NOMO-1 treated with DMSO at 0.1 percent for 48 hours (cell line): ENCODE data around the gene WBP2.
A peak's percentile ranks its signal among the peaks of the same experiment; 100 is the strongest.
"Not testable (repeated sequence)": the region's sequence is repeated elsewhere in the genome, so short reads cannot be mapped to it uniquely, and the experiment has no call there.

Experiments
- DNase-seq: peaks from one replicate; lab custom pipeline; 2025; ENCODE audit not compliant: unreplicated experiment; lab: John Stamatoyannopoulos, UW

Gene WBP2

DNA sequence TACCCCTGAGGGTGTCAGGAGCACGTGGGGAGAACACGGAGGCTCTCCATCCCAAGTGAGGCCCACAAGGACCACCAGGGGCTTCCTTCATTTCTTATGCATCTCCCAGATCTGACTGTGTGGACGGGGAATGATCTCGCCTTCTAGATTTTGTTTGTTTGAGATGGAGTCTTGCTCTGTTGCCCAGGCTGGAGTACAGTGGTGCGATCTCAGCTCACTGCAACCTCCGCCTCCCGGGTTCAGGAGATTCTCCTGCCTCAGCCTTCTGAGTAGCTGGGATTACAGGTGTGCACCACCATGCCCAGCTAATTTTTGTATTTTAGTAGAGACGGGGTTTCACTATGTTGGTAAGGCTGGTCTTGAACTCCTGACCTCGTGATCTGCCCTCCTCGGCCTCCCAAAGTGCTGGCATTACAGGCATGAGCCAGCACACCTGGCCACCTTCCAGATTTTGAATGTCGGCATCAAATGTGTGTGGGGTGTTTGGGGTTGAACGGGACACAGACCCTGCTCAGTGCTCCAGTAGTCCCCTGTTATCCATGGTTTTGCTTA lies 13.7 kb upstream of the WBP2 start:
- DNase-seq: not testable (repeated sequence)

DNA sequence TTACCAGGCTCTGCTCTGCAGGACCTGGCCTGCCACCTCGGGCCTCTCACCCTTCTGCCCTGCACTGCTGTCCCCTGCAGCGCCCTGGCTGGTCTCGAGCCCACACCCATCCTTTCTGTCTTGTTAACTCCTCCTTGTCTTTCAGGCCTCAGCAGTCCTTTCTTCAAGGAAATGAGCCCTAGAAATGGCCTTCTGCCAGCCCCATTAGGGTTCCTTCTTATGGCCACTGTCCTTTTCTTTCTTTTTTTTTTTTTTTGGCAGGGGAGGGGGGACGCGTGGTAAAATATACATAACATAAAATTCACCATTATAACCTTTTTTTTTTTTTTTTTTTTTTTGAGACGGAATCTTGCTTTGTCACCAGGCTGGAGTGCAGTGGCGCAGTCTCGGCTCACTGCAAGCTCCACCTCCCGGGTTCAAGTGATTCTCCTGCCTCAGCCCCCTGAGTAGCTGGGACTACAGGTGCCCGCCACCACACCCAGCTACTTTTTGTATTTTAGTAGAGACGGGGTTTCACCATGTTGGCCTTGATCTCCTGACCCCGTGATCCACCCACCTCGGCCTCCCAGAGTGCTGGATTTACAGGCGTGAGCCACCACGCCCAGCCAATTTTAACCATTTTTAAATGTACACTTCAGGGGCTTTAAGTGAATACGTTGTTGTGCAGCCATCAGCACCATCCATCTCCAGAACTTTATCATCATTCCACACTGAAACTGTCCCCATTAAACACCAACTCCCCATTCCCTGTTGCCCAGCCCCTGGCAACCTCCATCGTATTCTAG lies 10.5 kb upstream of the WBP2 start:
- not testable (repeated sequence) for DNase-seq

DNA sequence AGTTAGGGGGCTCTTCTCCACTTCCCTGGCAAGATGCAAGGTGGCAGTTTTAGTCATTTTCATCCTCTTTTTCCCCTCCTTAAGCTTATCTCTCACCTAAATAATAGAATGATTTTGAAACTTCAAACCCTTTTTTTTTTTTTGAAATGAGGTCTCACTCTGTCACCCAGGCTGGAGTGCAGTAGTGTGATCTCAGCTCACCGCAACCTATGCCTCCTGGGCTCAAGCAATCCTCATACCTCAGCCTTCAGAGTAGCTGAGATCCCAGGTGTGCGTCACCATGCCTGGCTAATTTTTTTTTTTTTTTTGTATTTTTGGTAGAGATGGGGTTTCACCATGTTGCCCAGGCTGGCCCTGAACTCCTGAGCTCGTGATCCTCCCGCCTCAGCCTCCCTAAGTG lies 9.8 kb upstream of the WBP2 start:
- DNase-seq: not testable (repeated sequence)

DNA sequence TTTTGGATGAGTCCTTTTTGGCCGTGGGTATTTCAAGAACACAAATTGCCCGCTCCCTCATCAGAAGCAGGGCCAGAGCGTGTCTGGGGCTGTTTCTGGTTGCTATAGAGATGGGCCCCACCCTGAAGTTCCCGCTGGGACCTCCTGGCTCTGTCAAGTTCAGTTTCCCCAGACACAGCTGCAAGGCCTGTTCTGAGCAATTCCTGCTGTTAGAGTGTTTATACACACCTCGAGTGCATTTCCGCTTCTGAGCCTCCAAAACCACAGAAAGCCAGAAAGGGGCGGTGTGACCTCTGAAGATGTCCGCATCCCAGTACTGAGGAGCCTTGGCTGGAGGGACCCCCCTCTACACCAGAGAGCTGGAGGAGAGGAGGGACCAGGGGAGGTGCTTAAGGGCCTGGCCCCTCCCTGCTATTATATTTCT lies 9.3 kb upstream of the WBP2 start:
- peak; percentile 32 for DNase-seq

DNA sequence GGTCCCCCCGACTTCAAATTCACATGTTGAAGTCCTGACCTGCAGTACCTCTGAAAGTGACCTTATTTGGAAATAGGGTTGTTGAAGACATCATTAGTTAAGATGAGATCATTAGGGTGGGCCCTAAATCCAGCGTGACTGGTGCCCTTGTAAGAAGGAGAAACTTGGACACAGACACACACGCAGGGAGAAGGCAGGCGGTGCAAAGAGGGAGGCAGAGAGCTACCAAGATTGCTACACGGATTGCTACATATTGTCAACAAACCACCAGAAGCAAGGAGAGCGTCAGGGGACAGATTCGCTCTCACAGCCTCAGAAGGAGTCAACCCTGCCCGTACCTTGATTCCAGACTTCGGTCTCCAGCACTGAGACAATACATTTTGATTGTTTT lies 6.8 kb upstream of the WBP2 start:
- no peak for DNase-seq

DNA sequence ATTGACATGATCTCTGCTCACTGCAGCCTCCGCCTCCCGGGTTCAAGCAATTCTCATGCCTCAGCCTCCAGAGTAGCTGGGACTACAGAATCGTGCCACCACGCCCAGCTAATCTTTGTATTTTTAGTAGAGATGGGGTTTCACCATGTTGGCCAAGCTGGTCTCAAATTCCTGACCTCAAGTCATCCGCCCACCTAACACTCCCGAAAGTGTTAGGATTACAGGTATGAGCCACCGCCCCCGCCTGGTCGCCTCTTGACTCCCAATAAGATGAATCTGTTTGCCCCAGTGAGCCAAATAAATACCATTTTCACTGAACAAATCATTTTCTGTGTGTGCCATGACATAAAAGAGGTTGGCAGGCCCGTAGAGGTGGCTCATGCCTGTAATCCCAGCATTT lies 4.2 kb upstream of the WBP2 start:
- not testable (repeated sequence) for DNase-seq

DNA sequence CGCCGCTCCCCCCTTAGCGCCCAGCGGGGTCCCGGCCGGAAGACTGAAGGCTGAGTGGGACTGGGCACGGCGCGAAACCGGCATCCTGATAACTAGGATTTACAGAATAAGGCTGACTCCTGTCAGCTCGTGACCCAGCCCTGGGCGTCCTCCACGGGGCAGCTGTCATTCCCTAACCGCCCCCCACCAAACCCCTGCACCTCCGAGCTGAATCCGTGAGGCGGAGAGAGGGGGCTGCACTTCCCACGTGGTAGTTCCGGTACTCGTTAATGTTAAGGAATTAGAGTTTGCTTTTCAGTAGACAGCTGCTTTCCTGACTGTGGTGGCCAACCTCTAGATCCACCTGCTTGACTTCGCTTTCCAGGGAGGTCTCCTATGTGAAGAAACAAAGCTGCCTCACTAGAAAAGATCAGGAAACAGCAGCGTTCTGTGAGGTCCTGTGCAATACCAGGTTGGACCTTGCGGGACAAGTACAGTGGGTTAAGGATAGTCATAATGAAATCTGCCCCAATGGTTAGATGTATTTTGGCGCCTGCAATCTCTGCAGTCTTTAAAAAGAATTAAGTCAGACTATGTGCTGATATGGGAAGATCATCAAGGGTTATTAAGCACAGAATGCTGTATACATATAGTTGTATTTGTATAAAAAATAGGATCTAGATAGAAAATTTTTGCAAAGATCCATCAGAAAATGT lies 1.1 kb upstream of the WBP2 start:
- DNase-seq: peak; percentile 29

DNA sequence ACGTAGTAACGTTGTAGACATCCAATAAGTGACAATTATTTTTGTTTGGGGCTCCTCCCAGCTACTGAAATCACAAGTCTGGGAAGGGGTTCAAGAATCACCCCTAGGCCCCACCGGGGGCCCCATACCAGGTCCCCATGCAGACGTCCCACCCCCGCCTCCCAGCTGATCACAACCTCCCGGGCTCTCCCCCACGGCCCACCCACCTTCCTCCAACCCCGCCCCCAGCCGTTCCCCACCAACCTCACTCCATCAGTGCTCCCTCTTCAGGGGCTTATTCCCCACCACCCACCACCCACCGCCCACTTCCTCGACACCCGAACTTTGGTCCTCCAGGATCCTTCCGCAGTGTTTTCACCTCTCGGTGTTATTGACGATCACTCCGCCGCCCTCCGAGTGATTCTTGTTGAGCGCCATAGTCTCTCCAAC lies 240 bp downstream of the WBP2 start:
- DNase-seq: no peak

DNA sequence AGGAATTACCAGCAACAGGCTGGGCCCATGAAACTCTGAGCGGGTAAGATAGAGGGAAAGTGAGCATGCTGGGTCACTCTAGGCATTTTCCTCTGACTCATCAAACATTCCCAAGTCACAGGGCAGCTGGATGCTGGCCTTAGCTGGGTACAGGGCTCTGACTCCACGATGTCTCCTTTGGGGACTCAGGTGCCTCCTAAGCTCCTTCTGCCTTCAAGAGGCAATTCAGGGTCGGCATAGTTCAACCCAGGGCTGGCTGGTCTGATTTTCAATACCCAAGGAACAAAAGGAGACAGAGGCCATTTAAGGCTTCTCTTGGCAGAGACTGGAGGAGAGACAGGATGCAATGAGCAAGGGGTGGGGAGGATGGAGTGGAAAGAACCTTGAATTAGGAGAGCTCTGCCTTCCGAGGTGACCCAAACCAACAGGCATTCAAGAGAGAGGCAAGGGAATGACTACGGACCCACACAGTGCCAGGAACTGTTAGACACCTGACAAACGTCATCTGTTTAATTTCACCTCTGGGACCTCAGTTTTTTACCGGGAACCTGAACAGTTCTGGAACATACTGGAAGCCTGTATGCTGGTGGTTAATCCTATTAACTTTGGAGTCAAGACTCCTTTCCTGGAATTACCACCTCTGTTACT lies 910 bp downstream of the WBP2 start:
- DNase-seq: no peak

DNA sequence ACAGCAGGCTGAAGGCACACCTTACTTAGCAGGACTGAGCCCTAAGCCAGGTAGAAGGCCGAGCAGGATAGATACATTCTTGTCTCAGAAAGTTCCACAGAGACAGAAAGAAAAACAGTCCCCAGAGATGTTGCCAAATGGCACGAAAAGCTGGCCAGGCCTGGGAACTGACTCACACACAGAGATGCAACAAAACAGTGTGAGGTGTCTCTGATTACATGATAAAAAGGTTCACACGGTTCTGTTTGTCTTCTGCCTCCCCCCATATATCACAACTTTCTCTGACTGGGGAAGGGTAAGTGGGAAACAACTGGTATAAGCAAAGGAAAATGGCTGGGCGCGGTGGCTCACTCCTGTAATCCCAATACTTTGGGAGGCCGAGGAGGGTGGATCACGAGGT lies 1.7 kb downstream of the WBP2 start:
- no peak for DNase-seq

DNA sequence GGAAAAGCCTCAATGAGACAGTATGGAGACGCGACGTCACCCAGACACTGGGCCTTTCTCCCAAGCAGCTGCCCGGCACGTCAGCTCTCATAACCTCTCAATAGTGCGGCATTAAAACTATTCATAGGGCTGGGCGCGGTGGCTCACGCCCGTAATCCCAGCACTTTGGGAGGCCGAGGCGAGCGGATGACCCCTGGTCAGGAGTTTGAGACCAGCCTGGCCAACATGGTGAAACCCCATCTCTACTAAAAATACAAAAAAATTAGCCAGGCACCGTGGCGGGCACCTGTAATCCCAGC lies 3.5 kb downstream of the WBP2 start:
- DNase-seq: not testable (repeated sequence)

DNA sequence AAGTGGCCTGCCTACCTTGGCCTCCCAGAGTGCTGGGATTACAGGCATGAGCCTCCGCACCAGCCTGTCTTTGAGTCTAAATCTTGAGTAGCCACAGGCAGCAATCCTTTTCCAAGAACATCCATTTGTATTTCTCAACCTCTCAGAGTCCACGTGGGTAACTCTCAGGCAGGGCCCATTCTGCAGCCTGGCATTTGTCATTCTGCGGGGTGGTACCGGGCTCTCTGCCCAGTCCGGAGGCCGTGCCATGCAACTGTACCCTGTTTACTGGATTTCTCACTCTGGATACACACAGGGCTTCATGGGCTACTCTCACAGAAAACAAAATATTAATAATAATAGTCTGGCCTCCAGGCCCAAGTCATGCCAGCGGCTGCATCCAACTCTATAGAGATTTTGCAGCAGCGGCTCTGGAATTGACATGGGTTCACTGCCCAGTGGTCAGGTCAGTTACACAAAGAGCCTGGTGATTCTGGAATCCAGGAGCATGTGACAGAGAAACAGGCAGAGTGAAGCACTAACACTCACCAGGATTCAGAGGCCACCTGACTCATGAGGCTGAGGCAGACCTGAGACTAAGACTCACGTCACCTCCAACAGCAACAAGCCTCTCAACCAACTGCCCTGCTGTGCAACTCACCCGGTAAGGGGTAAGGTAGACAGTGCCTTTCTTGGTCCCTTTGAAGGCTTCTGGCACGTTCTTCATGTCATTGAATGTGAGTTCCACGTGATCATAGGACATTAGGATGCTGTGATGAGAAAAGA lies 4.0 kb downstream of the WBP2 start:
- DNase-seq: no peak

DNA sequence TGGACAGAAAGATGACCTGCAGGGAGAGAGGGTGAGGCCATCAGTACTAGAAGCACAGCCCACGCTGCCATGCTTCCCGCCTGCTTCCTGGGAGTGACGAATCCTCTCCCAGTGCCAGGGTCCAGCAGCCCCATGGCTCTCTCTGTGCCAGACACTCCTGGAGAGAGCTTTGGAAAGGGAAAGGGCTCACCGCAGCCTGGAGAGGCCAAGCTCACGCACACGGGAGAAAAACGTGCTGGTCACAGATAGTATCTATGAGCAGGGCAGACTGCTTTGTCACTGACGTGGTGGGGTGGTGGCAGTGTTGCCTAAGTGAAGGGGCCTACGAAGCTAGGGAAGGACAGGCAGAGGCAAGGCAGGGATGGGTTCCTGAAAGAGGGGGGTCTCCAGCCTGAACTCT lies 5.4 kb downstream of the WBP2 start:
- DNase-seq: no peak

DNA sequence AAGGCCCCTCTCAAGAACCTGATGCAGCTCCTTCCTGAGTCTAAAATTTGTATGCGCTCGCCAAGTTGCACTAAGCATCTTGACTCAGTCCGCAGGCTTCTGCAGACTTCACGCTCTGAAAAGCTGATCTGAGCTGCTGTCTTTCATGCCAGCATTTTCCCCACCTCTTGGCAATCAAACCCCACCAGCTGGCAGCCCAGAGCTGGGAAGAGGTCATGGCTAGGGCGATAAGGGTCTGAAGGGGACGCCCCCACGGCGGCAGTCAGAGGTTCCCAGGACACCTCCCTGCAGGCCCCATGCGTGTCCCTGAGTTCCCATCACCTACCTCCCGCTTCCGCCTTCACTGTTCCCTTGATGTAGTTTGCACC lies 5.9 kb downstream of the WBP2 start:
- DNase-seq: no peak

DNA sequence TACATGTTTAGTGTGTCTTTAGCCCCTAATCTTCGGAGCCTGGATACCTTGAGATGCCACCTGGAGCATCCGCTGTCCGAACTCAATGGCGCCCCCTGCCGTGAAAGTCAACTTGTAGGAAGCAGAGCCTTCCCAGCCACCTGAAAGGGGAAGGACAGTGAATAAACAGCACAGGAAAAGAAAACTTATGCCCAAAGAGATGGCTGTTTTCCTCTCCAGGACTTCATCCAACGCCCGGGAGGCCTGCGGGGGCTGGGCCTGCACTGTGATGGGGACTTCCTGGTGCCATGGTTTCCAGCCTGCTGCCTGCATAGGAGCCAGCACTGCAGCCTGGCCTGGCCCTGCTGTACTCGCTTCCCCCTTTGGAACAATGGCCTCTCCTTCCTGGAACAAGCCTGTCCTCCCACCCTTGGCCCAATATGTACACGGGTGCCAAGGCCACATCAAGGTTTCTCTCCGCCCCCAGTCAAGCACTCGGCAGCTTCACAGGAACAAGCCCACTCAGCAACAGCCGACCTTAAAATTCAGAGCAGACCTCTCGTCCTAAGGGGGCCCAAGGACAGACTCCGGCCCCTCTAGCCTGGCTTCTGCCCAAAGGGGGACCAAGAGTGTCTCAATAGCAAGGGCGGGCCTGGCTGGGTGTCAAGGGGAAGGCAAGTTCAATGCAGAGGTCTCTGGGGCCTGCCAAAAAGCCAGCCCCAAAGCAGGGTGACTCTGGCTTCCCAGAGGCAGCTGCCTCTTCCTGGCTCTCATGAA lies 6.4 kb downstream of the WBP2 start:
- peak; percentile 58 for DNase-seq

DNA sequence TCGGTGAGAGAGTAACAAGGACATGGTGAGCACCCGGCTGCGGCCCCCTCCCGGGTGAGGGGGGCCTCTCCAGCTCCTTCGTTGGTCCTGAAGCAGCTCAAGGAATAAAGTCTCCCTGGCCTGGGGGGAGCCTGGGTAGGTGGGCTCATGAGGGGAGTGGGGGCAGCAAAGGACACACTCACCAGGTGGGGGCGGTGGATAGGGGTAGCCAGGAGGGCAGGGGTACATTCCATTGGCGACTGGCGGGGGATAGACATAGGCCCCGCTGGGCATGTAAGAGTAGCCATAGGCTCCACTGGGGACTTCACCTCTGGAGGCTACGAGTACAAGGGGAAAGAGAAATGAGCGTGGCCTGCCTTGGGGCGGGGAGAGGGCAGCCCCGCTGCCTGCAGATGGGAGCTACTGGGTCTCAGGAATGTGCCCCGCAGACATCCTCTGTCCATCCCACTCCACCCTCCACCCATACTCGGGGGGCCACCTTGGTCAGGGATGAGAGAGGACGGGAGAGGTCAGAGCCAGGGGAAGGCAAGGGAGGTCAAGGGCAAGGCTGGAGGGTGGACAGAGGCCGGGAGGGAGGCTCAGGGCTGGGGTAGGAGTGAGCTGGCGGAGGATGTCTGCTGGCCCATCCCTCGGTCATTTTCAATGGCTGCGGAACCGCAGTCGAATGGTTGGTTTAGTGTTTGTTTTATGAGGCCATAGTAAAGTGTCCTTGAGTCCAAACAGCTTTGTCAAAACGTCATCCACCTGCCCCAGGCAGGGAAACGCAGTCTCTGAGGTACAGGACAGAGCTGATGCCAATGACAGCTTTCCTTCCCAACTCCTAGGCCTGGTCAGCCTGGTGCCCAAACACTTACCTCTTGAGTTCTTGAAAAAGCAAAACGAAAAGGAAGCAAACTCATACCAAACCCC lies 7.3 kb downstream of the WBP2 start:
- DNase-seq: no peak

DNA sequence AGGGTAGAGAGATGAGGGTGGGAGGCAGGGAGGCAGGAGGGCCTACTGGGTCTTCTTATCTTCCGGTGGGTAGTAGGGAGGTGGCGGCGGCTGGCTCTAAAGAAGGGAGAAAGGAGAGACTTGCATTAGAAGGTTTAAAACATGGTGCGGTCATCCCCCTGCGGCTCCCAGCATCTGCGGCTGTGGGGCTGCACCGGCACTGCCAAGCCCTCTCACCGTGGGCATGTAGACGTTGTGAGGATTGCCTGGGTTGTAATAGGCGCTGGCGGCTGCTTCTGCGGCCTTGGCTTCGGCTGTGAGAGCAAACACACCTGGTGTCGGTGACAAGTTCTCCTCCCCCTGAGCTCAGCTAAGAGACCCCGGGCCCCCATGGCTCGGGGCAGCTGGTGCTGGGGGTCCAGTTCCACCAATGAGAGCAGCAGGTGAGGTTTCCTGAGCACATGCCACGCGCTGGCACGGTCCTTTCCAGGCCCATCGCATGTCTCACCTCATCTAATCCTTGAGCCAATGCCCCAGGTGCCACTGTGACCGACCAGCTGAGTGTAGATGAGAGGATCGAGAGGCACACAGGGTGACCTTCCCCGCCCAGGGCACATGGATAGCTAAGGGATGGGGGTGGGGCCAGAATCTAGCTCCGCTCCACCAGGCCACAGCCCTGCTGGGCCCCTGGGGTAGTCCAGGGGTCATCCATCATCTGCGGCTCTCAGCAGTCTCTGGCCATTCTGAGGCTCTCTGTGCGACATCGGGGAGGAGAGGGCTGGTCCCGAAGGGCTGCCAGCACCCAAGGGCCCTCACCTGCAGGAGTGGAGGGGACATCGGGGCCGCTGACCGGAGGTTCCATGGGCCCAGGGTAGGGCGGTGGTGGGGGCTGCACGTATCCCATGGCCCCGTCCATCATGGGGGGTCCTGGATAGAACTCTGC lies 8.2 kb downstream of the WBP2 start:
- DNase-seq: no peak

DNA sequence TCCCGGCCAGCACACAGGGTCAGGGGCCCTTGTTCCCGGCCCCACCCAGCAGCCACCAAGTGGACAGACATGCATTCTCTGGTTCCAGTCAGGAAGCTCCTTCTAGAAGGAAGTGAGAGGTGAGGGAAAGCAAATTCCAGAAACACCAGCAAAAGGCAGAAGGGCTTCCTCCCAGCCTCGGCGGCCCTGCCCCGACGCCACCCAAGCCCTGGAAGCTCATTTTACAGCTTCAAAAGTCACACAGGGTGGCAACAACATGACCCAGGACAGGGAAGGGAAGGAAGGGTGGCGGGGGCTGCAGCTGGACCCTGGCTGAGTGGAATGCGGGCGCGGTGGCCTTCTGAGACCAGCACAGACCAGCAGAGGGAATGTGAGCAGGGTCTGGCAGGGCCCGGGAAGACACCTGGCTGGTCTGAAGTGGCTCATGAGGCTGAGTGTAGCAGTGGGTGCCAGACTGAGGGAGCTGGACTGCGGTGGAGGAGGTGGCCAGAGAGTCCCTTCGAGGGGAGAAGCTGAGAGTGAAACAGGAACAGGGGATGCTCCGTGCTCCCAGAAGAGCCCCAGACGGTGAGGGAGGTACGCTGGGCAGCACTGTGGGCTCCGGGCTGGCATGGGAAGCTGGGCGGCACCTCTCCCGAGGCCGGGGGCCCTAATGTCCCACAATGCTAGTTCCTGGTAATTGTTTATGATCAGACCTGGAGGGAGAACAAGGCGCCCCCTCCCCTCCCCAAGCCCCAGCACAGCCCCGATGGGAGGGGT lies 9.0 kb downstream of the WBP2 start:
- no peak for DNase-seq
